ENCODE data around the gene ABCF1. TPM values are rescaled to one million over a fixed set of nuclear protein-coding genes. Genes with fewer than 3 reads are reported as not detected.

Gene ABCF1
- polyA plus RNA-seq, 3 donors from 2014 or later: 4.3 to 50.1 (median 15.2) TPM

DNA sequence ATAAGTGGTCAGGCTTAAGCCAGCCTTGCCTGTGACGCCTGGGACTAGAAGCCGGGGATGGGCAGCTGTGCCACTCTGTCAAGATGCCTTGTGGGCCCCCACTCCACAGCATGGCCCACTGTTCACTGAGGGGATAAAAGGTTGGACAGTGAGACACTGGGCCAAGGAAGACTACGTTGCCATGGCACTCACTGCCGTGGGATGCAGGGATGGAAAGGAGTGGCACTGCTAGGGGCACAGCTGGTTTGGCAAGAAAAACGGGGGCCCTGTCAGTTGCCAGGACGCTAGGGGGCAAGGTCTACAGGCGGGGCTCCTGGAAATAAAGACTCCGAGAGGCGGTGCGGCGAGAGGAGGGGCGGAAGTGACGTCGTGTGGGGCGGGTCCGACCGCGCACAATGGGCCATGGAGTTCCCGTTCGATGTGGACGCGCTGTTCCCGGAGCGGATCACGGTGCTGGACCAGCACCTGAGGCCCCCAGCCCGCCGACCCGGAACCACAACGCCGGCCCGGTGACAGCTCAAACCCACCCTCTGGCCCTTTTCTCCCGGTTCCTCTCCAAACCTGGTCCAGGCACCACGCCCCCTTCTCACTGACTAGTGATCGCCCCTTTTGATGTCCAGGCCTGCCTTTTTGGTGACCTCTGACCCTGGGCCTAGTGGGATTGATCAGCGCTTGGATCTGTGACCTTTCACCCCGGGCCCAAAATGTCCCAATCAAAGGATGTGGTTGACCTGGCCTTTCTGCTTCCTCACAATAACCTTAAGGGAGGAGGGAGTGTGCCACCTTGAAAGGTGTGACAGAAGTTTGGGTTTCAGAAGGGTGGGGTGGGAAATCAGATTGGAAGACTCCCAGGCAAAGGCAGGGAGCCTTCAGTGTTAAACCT lies 55.5 kb downstream of the ABCF1 start, which contains the start of gene ATAT1:
TSS of gene ATAT1 (plus strand) at position 391 of the 883 bp plus-strand sequence.
- Mint-ChIP-seq H3K27ac (peak within 1 kb of the TSS; percentile 95 to 98 (median 98)), H3K27me3 (ENCODE audit: low read depth in 3 of 3) (peaks cover 0 to 6% (median 3%) of the 10 kb centered on the region in 3 donors), H3K4me1 (peaks cover 21 to 23% of the 10 kb centered on the region in 2 donors), H3K36me3 (peaks cover 5 to 30% (median 9%) of the 10 kb centered on the region in 3 donors), H3K4me3 (peak within 1 kb of the TSS; percentile 89 to 92 (median 91)), H3K9me3 (no peaks in the 10 kb centered on the region)
- DNase-seq: peak; percentile 87 to 89 (median 88)

GRCh38 chr6:30635834-30636233 lies 64.6 kb downstream of the ABCF1 start:
- no peaks in the 10 kb centered on the region for H3K9me3 Mint-ChIP-seq
- DNase-seq: no peak
- peaks cover 15 to 24% (median 16%) of the 10 kb centered on the region in 3 donors for H3K36me3 Mint-ChIP-seq
- peak overlapping the region in 1 of 6 donors; percentile 13 for H3K27ac Mint-ChIP-seq
- no peak overlapping the region for H3K4me3 Mint-ChIP-seq
- no peaks in the 10 kb centered on the region for H3K4me1 Mint-ChIP-seq
- H3K27me3 Mint-ChIP-seq (ENCODE audit: low read depth in 3 of 3): peaks cover 0 to 1% (median 0%) of the 10 kb centered on the region in 3 donors

DNA sequence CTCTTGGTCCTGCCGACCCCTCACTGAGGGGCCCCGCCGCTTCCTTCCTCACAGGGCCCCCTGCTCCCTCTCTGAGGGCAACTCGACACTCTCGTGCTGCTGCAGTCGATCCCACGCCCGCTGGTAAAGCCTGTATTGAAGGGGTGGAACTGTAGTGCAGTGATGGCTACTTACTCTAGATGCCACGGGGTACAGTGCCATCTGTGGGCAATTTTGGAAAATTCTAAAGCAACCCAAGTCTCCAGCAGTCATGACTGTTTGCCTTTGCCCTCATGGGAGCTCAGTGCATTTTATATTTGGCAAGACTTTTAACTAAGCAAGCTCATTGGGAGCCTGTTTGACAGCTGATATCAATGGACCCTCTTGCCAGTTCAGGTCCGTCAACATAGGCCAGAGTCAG lies 69.2 kb downstream of the ABCF1 start:
- Mint-ChIP-seq H3K4me3 (no peak overlapping the region), H3K27ac (no peak overlapping the region)
- DNase-seq: no peak

DNA sequence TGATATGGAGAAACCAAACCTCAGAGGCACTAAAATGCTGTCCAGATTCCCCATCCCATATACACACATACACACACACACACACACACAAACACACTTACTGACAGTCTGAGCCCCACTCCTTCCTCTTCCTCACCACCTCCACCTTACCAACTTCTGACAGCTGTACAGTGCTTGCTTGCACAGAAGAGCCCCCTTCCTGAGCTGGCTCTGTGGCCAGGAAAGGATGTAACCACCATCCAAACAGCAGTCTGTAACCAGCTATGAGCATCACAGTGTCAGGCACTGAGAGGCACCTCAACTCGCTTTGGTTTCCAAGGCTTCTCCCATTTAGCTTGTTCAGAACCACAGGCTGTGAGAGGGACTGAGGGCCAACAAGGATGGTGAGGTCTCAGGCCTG lies 69.8 kb downstream of the ABCF1 start:
- peak overlapping the region in 3 of 6 donors; percentile 2 to 87 (median 76) for H3K27ac Mint-ChIP-seq
- H3K4me3 Mint-ChIP-seq: no peak overlapping the region
- H3K4me1 Mint-ChIP-seq: peaks cover 5 to 8% of the 10 kb centered on the region in 2 donors
- no peak for DNase-seq
- peaks cover 4 to 15% (median 4%) of the 10 kb centered on the region in 3 donors for H3K36me3 Mint-ChIP-seq
- peaks cover 0 to 2% (median 0%) of the 10 kb centered on the region in 3 donors for H3K27me3 Mint-ChIP-seq (ENCODE audit: low read depth in 3 of 3)
- no peaks in the 10 kb centered on the region for H3K9me3 Mint-ChIP-seq

More for the DNA sequence above, 69.2 kb downstream of the ABCF1 start:
- no peaks in the 10 kb centered on the region for H3K9me3 Mint-ChIP-seq
- peaks cover 0 to 2% of the 10 kb centered on the region in 2 donors for H3K4me1 Mint-ChIP-seq
- peaks cover 0 to 2% (median 0%) of the 10 kb centered on the region in 3 donors for H3K27me3 Mint-ChIP-seq (ENCODE audit: low read depth in 3 of 3)
- H3K36me3 Mint-ChIP-seq: peaks cover 4 to 15% (median 9%) of the 10 kb centered on the region in 3 donors

Other genes starting within 250 kb of the ABCF1 start
- gene TRIM39, start 244.5 kb upstream of the ABCF1 start, polyA plus RNA-seq: 10 to 100 TPM in 2 of 3 donors, 1 to 10 TPM in 1; 3.3 to 16.1 (median 10.6) TPM
- gene RPP21, start 226.3 kb upstream of the ABCF1 start, polyA plus RNA-seq: 10 to 100 TPM; 55.3 to 57.0 (median 55.4) TPM
- 1,000 to 10,000 TPM; 2,819 to 4,179 (median 3,086) TPM for gene HLA-E, start 81.9 kb upstream of the ABCF1 start, polyA plus RNA-seq
- gene GNL1, start 15.0 kb upstream of the ABCF1 start, polyA plus RNA-seq: 10 to 100 TPM; 32.6 to 38.6 (median 35.0) TPM
- gene PRR3, start 14.1 kb upstream of the ABCF1 start, polyA plus RNA-seq: 1 to 10 TPM; 1.0 to 9.0 (median 3.6) TPM
- gene PPP1R10, start 45.8 kb downstream of the ABCF1 start, polyA plus RNA-seq: 10 to 100 TPM in 2 of 3 donors, 1 to 10 TPM in 1; 5.5 to 30.0 (median 12.9) TPM
- 100 to 1,000 TPM in 2 of 3 donors, 10 to 100 TPM in 1; 86.6 to 114 (median 102) TPM for gene MRPS18B, start 46.4 kb downstream of the ABCF1 start, polyA plus RNA-seq
- 1 to 10 TPM in 1 of 3 donors, under 1 TPM in 1, not detected in 1; 0.43 to 3.1 TPM for gene ATAT1, start 55.4 kb downstream of the ABCF1 start, polyA plus RNA-seq
- 10 to 100 TPM in 1 of 3 donors, 1 to 10 TPM in 2; 4.3 to 16.5 (median 9.8) TPM for gene C6orf136, start 75.7 kb downstream of the ABCF1 start, polyA plus RNA-seq
- 10 to 100 TPM; 13.6 to 33.9 (median 14.4) TPM for gene DHX16, start 101.6 kb downstream of the ABCF1 start, polyA plus RNA-seq
- gene PPP1R18, start 115.2 kb downstream of the ABCF1 start, polyA plus RNA-seq: 100 to 1,000 TPM; 178 to 308 (median 245) TPM
- gene NRM, start 119.5 kb downstream of the ABCF1 start, polyA plus RNA-seq: 10 to 100 TPM in 1 of 3 donors, 1 to 10 TPM in 2; 6.7 to 20.1 (median 8.4) TPM
- 10 to 100 TPM in 1 of 3 donors, 1 to 10 TPM in 1, not detected in 1; 3.0 to 16.5 TPM for gene MDC1, start 145.8 kb downstream of the ABCF1 start, polyA plus RNA-seq
- 100 to 1,000 TPM in 1 of 3 donors, 10 to 100 TPM in 2; 80.8 to 215 (median 84.0) TPM for gene TUBB, start 148.9 kb downstream of the ABCF1 start, polyA plus RNA-seq
- 100 to 1,000 TPM; 148 to 214 (median 174) TPM for gene FLOT1, start 171.2 kb downstream of the ABCF1 start, polyA plus RNA-seq
- gene IER3, start 173.1 kb downstream of the ABCF1 start, polyA plus RNA-seq: 1 to 10 TPM; 1.0 to 2.7 (median 1.6) TPM